T47D (cell line): ENCODE measurements around the gene PIN4.
"Not testable (repeated sequence)": the region's sequence is repeated elsewhere in the genome, so short reads cannot be mapped to it uniquely, and the experiment has no call there.

ENCODE experiments used
- DNase-seq, 2 experiments: peaks; one replicate each; pipeline versions ENCODE4 v3.0.0 to v3.0.0-alpha.2; 2011 to 2012; ENCODE audit warnings: low read depth in 1 of 2, low spot score in 1 of 2
- JUND ChIP-seq: IDR thresholded peaks from 2 replicates; pipeline ENCODE4 v1.6.1; 2012; ENCODE audit warnings: low read depth
- in situ Hi-C: cut with HindIII; loops from 2 replicates; pipeline ENCODE4 v1.10.0; 2016; ENCODE audit warnings: low sequenced_read_pairs, low pct_unique_long_range_greater_than_20kb

PIN4 gene

DNA sequence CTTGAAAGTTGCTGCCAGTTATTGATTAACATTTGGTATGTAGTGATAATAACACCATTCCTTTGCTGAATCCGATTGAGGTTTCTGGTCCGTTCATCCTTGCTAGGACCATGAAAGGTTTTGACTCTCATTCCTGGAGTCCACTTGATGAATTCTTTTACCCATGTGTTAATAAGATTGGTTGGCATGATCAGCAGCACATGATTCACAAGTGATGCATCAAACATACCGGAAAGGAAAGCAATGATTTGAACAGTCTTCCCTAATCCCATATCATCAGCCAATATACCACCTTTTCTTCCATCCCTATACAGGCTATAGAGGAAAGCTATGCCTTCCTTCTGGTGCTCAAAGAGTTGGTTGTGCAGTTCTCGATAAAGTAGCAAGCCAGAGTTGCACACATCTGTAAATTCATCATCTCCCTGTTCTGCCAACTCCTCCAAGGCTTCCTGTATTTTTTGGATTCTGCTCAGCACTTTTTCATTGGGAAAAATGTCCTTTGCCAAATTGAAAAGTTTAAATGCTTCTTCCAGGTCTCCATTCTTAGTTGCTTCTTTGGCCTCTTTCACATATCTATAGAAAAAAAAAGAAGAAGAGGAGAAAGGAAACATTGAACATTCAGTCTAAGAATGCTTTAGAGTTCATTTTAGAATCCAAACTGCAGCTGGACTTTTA is 26.7 kb downstream of the PIN4 start:
- TF ChIP-seq JUND, result no peak
- DNase-seq, result no peak
- in situ Hi-C loops, result no loop called here

DNA sequence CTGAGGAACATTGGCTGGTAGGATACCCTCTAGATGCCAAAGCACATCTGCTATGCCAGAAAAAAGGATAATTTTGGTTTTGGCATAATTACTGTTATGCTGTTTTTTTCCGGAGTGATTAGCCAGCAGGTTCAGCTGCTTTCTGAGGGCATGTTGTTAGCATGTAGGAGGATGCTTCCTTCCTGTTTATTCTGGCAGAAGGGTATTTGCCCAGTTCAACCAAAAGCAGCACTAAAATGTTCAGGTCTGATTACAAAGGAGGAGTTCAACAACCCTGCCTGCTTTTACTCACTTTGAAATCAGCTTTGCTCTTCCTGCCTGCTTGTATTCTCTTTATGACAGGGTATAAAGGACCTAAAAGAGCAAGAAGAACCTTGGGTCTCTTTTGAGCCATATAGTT is 35.4 kb downstream of the PIN4 start:
- TF ChIP-seq JUND, result no peak
- no peak for DNase-seq
- in situ Hi-C loops, result no loop called here

DNA sequence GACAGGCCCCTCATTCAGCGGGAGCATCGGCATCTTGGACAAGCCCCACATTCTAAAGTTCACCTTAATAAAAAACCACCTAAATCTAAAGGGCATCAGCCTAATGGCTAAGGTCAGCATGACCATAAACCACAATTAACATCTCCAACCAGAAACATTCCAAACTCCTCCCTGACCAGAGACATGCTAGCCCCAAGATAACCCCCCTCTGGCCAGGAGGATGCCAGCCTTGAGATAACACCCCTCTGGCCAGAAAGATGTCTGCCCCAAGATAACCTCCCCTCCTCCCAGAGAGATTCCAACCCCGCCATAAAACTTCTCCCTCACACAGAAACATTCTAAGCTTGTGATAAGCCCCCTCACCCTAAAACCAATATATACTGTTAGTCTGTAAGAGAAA is 38.8 kb downstream of the PIN4 start:
- DNase-seq, in situ Hi-C loops: not testable (repeated sequence)

DNA sequence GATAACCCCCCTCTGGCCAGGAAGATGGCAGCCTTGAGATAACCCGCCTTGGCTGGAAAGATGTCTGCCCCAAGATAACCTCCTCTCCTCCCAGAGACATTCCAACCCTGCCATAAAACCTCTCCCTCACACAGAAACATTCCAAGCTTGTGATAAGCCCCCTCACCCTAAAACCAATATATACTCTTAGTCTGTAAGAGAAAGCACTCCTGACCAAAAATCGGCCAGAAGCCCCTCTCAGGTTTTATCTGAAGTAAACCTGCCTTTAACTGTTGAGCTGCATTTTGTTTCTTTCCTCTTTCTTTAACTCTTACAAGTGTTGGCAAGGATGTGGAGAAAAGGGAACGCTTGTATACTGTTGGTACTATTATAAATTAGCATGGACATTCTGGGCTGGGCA is 48.7 kb downstream of the PIN4 start:
- in situ Hi-C loops, result no loop called here
- TF ChIP-seq JUND, result no peak
- no peak for DNase-seq

DNA sequence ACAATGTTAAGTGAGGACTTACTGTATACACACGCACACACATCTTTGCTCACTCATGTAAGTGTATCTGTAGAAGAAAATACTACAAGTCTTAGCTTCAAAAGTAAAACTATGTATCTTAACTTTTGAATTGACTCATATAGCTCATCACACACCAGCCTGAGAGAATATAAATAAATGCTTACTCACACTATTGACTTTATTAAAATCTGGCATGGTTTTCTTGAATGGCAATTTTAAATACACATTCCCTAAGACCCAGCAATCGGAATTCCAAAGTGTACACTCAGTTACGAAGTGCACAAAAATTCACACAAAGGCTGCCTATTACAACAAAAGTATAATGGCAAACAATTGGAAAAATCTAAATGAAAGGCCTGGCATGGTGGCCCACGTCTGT is 55.3 kb downstream of the PIN4 start:
- in situ Hi-C loops, result no loop called here
- no peak for TF ChIP-seq JUND
- no peak for DNase-seq

DNA sequence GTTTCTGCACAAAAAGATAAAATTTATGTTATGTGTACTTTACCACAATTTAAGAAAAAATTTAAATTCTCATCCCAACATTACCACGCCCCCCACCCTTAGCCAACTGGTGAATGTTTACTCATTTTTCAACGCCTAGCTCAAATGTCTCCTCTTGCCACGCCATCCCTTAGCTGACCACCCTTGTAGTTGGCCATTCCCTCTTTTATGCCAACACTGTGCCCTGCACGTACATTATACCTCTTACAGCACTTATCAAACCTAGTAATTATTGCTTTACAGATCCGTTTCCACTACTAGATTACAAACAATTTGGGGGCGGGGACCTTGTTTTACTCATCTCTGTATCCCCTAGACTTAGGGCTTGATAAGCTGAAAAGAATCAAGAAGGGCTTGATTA is 56.6 kb downstream of the PIN4 start:
- DNase-seq, result no peak
- in situ Hi-C loops, result no loop called here
- TF ChIP-seq JUND, result no peak

DNA sequence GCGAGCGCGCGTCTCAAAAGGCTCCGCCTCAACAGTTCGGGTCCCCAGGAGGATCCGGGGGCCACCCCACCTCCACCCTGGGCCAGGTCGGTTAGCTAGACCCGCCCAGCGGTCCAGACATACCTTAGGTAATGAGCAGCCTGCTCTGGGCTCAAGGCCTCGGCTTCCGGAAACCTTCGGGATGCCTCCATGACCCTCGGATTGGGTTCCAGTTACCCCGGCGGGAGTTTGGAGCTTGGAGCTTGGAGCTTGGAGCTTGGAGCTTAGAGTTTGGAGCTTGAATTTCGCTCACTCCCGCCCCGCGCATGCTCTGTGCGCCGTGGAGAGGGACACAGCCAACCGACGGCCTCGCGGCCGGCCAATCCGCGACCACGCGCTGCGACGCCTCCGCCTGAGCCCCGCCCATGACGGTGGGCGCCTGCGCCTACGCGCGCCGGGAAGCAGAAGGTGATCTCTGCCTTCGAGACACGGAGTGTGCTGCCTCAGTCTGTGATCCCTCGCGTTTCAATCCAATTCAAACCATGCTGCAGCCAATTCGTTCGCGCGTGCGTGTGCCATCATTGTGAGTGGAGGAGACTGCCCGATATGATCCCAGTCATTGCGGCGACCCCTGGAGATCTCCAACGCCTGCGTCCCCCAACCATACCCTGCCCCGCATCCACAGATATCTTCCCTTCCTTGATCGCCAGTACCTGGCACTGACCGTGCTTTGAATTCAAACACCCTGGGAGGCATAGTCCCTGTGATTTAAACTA is 57.3 kb downstream of the PIN4 start, which contains the start of gene ERCC6L:
Gene ERCC6L (minus strand): TSS at position 307 of the 755 bp plus-strand sequence. CDS start 116 bp downstream, at position 191.
- no peak for TF ChIP-seq JUND
- in situ Hi-C loops, result no loop called here
- DNase-seq, result peak; percentile 66 to 86

DNA sequence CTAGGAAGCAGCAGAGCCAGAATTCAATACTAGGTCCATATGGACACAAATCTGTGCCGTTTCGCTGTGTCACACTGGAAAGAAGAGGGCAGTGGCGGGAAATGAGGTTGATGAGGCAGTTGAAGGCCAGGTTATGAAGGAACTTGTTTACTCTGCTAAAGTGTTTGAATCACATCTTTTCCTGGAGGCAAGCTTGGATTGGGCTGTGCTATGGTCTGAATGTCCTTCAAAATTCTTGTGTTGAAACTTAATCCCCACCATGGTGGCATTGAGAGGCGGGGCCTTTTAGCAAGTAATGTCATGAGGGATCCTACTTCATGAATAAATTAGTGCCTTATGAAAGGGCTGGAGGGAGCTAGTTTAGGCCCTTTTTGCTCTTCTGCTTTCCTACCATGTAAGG is 59.4 kb downstream of the PIN4 start:
- in situ Hi-C loops, result no loop called here
- DNase-seq, result no peak
- TF ChIP-seq JUND, result no peak

DNA sequence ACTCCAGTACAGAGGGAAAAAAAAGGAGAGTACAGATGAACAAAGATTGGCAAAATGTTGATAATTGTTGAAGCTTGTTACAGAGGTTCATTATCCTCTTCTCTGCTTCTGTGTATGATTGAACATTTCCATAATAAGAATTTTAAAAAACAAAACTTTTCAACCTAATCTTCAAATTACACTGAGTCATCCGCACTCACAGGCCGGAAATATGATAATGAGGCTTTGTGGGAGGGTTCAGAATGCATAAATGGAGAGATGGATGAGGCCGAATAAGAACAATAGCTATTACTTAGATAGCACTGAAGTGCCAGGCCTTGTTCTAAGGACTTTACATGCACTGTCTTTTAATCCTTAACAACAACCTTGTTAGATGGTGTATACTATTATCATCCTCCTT is 61.9 kb downstream of the PIN4 start:
- no peak for TF ChIP-seq JUND
- in situ Hi-C loops, result no loop called here
- DNase-seq, result no peak

DNA sequence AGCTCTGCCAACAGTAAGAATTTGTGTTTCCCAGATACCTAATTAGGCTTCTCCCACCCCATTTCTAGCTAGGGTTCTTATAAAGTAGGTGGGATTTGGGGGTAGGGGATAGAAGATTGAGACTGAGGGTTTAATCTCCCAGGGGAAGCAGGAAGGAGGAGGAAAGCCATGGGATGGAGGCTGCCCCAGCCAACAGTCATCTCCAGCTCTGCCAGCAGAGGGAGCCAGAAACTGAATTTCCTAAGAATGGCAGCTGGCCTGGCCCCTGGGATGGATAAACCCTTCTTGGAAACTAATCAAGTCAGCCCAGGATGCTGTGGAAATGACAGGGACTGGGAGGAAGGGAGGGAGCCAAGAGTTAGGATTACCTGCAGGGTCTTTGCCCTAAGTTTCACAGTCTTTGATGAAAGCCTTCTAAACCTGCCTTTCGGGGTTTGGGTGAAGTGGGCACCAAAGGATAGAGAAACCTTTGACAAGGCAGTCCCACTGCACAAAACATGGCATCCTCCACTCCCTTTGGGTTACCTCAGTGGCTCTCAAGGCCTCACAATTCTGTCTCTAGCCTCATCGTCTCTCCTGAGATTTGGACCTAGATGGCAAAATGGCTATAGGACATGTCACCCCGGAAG is 64.0 kb downstream of the PIN4 start:
- no peak for TF ChIP-seq JUND
- DNase-seq, result peak; percentile 22 to 61
- in situ Hi-C loops, result no loop called here

DNA sequence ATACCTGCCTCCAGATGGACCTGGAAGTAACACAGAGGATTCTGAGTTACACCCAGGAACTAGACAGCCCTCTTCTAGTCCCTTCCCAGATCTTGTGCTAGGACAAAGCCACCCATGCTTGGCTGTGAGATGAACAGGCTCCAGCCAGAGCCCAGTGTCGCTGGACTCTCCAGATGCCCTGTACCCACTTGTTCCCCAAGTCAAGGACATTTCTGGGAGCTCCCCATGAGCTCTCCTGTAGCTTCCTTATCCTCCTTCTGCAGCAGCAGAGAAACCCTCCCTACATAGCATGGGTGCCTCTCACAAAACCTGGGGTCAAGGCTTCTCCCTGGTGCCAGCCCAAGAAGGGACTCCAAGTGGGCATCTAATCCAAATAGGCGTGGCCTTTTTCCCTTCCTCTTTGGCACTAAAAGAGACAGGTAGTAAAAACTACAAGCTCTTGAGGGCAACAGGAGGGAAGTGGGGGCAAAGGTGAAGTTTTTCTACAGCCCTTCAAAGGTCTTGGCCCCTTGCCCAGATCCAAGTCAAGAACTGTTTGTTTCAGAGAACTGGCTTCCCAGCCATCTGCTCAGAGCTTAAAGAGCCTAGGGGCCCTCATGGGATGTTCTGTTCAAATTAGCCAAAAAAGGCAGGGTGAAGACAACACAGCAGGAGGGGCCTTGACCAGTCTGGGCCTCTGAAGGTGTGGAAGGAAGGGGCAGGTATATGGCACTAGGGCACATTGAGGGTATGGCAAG is 65.8 kb downstream of the PIN4 start:
- no peak for TF ChIP-seq JUND
- no peak for DNase-seq
- in situ Hi-C loops, result no loop called here
